ENCODE measurements around the gene R3HDM2.
A peak's percentile ranks its signal among the peaks of the same experiment; 100 is the strongest.

GRCh38 chr12:57456145-57456700 is 25.4 kb upstream of the R3HDM2 start:
- TF ChIP-seq, protein P1, sequence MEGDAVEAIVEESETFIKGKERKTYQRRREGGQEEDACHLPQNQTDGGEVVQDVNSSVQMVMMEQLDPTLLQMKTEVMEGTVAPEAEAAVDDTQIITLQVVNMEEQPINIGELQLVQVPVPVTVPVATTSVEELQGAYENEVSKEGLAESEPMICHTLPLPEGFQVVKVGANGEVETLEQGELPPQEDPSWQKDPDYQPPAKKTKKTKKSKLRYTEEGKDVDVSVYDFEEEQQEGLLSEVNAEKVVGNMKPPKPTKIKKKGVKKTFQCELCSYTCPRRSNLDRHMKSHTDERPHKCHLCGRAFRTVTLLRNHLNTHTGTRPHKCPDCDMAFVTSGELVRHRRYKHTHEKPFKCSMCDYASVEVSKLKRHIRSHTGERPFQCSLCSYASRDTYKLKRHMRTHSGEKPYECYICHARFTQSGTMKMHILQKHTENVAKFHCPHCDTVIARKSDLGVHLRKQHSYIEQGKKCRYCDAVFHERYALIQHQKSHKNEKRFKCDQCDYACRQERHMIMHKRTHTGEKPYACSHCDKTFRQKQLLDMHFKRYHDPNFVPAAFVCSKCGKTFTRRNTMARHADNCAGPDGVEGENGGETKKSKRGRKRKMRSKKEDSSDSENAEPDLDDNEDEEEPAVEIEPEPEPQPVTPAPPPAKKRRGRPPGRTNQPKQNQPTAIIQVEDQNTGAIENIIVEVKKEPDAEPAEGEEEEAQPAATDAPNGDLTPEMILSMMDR (IDR thresholded peaks at IDR 0.05; ENCODE audit: insufficient read depth, low read depth, low read length): peak; percentile 49
- no peak for TF ChIP-seq EZH2 (IDR thresholded peaks at IDR 0.05; ENCODE audit: insufficient read depth, low read length)

Data from astrocyte (in vitro differentiated cells and primary cell).